ENCODE data around the gene MAN2A1.
"Not testable (repeated sequence)": the region's sequence is repeated elsewhere in the genome, so short reads cannot be mapped to it uniquely, and the experiment has no call there.

The MAN2A1 gene

GRCh38 chr5:109812698-109813097 lies 123.0 kb downstream of the MAN2A1 start:
- in situ Hi-C loops (cut with MboI; ENCODE audit: low sequenced_read_pairs) = no loop called here

GRCh38 chr5:109816732-109817131 lies 127.0 kb downstream of the MAN2A1 start:
- in situ Hi-C loops (cut with MboI; ENCODE audit: low sequenced_read_pairs) = no loop called here

DNA sequence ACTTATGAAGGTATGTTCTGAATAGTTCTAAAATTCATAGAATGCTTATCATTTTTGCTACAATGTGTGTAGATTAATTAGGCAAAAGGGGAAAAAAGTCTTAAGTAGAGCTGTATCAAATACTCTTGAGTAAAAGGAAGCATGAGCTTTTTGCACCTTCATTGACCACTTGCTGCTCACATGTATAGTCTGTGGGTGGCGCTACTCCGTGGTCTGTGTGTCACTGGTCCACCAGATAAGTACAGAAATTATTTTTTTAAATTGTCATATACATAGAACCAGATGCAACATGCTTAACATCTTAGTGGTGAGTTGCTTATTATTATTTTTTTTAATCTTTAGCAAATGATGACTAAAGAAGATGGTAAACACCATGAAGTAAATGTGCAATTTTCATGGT lies 130.2 kb downstream of the MAN2A1 start:
- in situ Hi-C loops (cut with MboI; ENCODE audit: low sequenced_read_pairs) = no loop called here

- in situ Hi-C loops (cut with MboI; ENCODE audit: low sequenced_read_pairs) = no loop called here
Observed at GRCh38 chr5:109823597-109823996, 133.9 kb downstream of the MAN2A1 start.

DNA sequence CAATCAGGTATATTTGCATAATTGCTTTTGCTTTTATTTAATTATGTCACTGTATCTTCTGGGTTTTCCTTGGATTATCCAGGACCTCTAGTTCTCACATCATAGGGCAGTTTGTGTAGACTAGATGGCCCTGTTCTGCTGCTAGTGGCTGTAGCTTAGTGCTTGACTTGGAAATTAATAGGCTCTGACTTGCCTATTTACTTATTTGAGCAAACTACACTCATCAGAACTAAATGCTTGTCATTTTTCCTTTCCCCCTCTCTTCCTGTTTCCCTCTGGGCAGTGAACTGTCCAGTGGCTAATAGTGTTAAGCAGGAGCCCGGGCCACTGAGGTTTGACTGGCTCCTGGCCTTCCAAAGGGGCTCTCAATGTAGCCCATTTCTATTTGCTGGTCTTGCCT lies 135.7 kb downstream of the MAN2A1 start:
- in situ Hi-C loops (cut with MboI; ENCODE audit: low sequenced_read_pairs) = no loop called here

GRCh38 chr5:109826426-109826825 lies 136.7 kb downstream of the MAN2A1 start:
- in situ Hi-C loops (cut with MboI; ENCODE audit: low sequenced_read_pairs) = no loop called here

GRCh38 chr5:109829331-109829730 lies 139.6 kb downstream of the MAN2A1 start:
- in situ Hi-C loops (cut with MboI; ENCODE audit: low sequenced_read_pairs) = no loop called here

DNA sequence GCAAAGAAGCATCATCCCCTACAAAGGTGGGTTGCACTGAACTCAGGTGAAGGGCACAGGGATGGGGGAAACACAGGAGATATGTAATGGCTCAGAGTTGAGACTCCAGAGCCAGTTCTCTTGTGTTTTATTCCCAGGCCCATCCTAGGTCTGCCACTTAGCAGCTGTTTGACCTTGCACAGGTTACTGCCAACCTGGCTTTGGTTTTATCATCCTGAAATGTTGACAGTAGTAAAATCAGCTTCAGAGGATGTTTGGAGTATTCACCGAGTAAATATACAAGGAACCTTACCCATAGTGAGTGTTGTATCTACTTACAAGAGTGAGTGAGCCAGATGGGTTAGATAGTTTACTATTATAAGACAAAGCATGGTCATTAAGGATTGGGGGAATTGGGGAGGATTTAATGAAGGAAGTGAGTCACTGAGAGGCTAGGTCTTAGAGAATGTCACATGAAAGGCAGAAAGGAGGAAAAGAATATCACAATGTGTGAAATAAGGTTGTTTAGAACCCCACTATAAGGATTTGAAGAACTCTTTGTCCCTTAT lies 141.3 kb downstream of the MAN2A1 start:
- in situ Hi-C loops (cut with MboI; ENCODE audit: low sequenced_read_pairs) = no loop called here

DNA sequence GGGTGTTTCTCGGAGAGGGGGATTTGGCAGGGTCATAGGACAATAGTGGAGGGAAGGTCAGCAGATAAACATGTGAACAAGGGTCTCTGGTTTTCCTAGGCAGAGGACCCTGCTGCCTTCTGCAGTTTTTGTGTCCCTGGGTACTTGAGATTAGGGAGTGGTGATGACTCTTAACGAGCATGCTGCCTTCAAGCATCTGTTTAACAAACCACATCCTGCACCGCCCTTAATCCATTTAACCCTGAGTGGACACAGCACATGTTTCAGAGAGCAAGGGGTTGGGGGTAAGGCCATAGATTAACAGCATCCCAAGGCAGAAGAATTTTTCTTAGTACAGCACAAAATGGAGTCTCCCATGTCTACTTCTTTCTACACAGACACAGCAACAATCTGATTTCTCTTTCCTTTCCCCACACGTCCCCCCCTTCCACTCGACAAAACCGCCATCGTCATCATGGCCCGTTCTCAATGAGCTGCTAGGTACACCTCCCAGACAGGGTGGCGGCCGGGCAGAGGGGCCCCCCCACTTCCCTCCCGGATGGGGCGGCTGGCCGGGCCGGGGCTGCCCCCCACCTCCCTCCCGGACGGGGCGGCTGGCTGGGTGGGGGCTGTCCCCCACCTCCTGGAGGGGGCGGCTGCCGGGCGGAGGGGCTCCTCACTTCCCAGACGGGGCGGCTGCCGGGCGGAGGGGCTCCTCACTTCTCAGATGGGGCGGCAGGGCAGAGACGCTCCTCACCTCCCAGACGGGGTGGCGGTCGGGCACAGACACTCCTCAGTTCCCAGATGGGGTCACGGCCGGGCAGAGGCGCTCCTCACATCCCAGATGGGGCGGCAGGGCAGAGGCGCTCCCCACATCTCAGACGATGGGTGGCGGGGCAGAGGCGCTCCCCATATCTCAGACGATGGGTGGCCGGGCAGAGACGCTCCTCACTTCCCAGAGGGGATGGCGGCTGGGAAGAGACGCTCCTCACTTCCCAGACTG lies 142.8 kb downstream of the MAN2A1 start:
- in situ Hi-C loops (cut with MboI; ENCODE audit: low sequenced_read_pairs) = not testable (repeated sequence)

GRCh38 chr5:109833946-109834345 lies 144.2 kb downstream of the MAN2A1 start:
- in situ Hi-C loops (cut with MboI; ENCODE audit: low sequenced_read_pairs) = no loop called here

DNA sequence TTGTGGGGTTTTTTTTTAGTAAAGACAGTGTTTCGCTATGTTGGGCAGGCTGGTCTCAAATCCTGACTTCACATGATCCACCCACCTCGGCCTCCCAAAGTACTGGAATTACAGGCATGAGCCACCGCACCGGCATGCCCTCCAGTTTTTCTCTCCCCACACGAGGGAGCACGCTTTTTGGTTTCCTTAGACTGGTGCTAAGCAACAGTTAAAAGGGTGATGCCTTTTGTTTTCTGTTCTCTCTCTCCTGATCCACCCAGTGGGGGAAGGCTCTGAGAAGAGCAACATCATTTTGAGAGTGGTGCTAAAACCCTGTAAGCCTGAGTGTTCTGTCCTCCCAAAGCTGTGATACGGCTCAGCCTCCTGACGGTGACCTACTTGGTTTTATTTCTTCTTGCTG lies 146.6 kb downstream of the MAN2A1 start:
- in situ Hi-C loops (cut with MboI; ENCODE audit: low sequenced_read_pairs) = no loop called here

DNA sequence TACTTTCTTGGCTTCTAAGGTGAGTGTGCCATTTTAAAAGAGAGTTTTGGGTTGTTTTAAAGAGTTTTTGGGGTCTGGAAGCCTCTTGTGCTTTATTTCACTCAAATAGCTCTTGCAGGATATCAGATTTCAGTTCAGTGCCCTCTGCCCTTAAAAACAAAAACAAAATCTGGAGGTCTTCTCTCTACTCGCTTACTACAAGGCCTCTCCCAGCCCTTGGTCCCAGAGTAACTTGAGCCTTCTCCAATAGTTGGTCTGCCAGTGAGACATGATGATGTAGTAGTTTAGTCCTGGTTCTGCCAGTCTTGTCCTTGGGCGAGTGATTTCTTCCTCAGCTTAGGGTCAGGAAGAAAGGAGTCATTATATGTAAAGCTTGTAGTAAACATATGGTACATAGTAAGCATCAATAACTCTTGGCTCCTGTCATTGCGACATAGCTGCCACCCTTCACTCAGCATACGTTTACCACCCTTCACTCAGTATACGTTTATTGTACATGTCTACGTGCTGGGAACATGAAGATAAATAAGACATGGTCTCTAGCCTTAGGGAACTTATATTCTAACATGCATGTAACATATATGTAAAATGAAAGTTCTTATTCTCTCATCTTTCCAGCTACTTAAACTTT lies 147.6 kb downstream of the MAN2A1 start:
- in situ Hi-C loops (cut with MboI; ENCODE audit: low sequenced_read_pairs) = no loop called here

- in situ Hi-C loops (cut with MboI; ENCODE audit: low sequenced_read_pairs) = no loop called here
Observed at GRCh38 chr5:109838157-109838556, 148.4 kb downstream of the MAN2A1 start.

DNA sequence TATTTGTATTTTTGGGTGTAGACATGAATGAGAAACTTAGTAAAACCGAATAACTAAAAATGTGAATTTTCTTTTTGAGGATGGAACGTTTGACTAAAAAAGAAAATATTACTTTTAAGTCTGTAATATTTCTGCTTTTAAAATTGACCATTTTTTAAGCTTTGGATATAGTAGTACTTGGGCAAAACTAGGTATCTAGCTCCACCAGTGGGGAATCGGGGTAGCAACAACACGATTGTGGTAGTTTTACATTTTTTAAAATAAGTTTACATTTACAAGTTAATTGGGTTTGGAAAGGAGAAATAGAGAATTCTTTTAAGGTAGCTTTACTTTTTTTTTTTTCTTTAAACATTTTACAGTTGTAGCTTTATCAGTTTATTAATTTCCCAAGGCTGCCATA lies 154.4 kb downstream of the MAN2A1 start:
- in situ Hi-C loops (cut with MboI; ENCODE audit: low sequenced_read_pairs) = no loop called here

DNA sequence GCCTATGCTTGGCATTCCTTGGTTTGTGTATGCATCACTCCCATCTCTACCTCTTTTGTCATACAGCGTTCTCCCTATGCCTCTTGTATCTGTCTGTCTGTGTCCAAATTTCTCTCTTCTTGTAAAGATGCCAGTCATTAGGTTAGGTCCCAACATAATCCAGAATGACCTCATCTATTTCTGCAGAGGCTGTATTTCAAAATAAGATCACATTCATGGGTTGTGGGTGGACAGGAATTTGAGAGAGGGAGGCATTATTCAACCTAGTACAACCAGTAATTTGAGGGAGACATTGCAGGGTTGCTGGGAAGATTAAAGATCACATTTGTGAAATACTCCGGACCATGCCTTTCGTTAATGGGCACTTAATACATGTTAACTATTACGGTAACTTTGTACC lies 155.0 kb downstream of the MAN2A1 start:
- in situ Hi-C loops (cut with MboI; ENCODE audit: low sequenced_read_pairs) = no loop called here

DNA sequence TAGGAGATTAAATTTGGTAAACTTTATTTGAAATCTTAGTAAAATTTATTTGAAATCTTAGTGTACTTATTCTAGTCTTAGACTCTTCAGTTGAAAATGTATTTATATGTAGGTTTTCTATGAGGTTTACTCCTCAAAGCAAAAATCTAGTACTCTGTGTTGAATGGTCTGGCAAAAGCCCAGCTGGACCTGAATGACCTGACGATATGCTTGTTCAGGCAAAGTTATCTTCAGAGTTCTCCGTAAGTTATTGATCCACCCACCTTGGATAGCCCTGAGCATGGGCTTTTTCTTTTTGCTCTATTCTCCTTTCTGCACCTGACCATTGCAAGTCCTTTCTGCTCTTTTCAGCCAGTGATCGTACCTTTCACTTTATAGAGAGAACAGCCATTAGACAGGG lies 158.4 kb downstream of the MAN2A1 start:
- in situ Hi-C loops (cut with MboI; ENCODE audit: low sequenced_read_pairs) = no loop called here

DNA sequence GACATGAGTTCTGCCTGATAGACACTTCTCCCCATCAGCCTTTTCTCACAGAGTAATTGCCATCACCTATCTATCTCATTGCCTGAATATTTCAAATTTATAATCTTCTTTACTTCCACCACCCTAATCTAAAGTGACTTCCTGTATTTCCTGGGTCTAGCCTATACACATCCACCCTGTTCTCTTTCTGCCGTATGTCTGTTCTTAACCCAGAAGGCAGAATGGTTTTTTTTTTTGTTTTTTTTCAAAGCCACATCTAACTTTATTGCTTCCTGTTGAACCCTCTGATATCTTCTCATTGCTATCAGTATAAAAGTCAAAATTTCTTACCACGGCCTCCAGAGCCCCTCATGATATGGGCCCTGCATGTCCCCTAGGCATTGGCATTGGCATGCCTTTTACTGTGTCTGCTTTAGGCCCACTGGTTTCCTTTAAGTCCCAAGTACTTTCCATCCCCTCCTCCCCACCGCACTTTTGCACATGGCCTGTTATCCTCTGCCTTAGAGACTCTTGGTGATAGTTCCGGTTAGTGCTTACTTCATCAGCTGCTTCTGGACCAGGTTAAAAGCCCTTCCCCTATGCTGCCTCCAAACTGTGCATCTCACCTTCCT lies 159.9 kb downstream of the MAN2A1 start:
- in situ Hi-C loops (cut with MboI; ENCODE audit: low sequenced_read_pairs) = no loop called here

DNA sequence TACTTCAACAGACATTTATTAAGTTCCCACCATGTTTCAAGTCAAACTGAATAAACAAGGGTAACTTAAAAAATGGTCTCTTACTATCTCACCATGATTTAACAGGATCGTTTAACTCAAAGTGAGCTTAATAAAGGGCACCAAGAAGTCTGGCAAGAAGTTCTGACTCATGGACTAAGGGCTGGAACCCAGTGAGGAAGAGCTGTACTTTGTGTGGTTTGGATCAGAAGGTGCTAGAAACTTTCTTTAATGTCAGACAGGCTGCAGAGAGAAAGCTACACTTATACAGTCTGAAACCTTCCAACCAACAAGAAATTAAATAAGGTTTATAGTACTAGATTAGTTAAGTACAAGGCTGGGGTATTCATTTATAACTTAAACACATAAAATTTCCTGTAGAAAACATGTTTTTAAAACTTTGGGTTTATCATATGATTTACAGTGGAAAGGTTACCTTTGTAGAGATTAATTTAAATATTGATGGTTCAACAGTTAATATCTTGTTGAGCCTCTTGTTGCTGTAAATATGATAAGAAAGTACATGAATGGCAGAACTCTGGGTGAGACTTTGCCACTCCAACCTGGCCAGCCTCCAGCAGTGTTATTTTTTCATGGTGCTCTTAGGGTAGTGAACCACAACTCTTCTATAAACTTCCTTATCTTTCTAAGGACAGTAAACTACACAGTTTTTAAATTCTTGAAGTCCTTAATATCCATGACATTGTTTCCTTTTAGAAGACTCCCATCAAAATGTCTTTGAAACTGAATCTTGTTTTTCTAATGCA lies 162.8 kb downstream of the MAN2A1 start:
- in situ Hi-C loops (cut with MboI; ENCODE audit: low sequenced_read_pairs) = no loop called here

- in situ Hi-C loops (cut with MboI; ENCODE audit: low sequenced_read_pairs) = no loop called here
Observed at GRCh38 chr5:109853377-109853776, 163.7 kb downstream of the MAN2A1 start.

- in situ Hi-C loops (cut with MboI; ENCODE audit: low sequenced_read_pairs) = no loop called here
Observed at GRCh38 chr5:109855056-109855455, 165.3 kb downstream of the MAN2A1 start.
